ACC112 (cell line): Measurements from ENCODE around the gene KDELR3.

Experiments used
- H2AFZ ChIP-seq: fragments of 200-600 bp; sonication (generic); one replicate; pipeline ENCODE4 v1.6.0; 2017; ENCODE audit warnings: antibody characterized with exemption, low read length; ENCODE audit not compliant: unreplicated experiment
- H3K27ac ChIP-seq: fragments of 200-600 bp; sonication (generic); 2 replicates; pipeline ENCODE4 v1.5.1; 2014; ENCODE audit warnings: low read depth, mild to moderate bottlenecking, antibody characterized with exemption, low read length, moderate library complexity
- H3K27me3 ChIP-seq: fragments of 200-600 bp; sonication (generic); 2 replicates; pipeline ENCODE4 v1.6.1; 2014; ENCODE audit warnings: mild to moderate bottlenecking, antibody characterized with exemption, low read length, moderate library complexity, mixed read lengths; ENCODE audit not compliant: insufficient read depth
- H3K36me3 ChIP-seq: fragments of 200-600 bp; sonication (generic); 2 replicates; pipeline ENCODE4 v1.6.1; 2016; ENCODE audit warnings: mild to moderate bottlenecking, antibody characterized with exemption, low read length, moderate library complexity, mixed read lengths; ENCODE audit not compliant: insufficient read depth
- H3K4me1 ChIP-seq: fragments of 200-600 bp; sonication (generic); one replicate; pipeline ENCODE4 v1.6.1; 2016; ENCODE audit warnings: low read length, mixed read lengths; ENCODE audit not compliant: insufficient read depth, unreplicated experiment, control insufficient read depth
- H3K4me3 ChIP-seq: fragments of 200-600 bp; sonication (generic); 2 replicates; pipeline ENCODE4 v1.5.1; 2014; ENCODE audit warnings: mild to moderate bottlenecking, low read depth, low read length
- H3K79me2 ChIP-seq: fragments of 200-600 bp; sonication (generic); one replicate; pipeline ENCODE4 v1.6.0; 2016; ENCODE audit warnings: low read length; ENCODE audit not compliant: control insufficient read depth, unreplicated experiment, insufficient read depth

Gene KDELR3

GRCh38 chr22:38427940-38428339 is 40.0 kb upstream of the KDELR3 start:
- no peak overlapping the region for H2AFZ ChIP-seq
- no peaks in the 10 kb centered on the region for H3K79me2 ChIP-seq
- H3K27ac ChIP-seq, result no peak overlapping the region
- H3K27me3 ChIP-seq, result no peaks in the 10 kb centered on the region
- H3K4me3 ChIP-seq, result no peak overlapping the region
- H3K36me3 ChIP-seq, result no peaks in the 10 kb centered on the region
- H3K4me1 ChIP-seq, result no peaks in the 10 kb centered on the region

GRCh38 chr22:38428714-38429113 is 39.2 kb upstream of the KDELR3 start:
- H3K4me3 ChIP-seq, result no peak overlapping the region
- H3K36me3 ChIP-seq, result no peaks in the 10 kb centered on the region
- no peak overlapping the region for H3K27ac ChIP-seq
- H2AFZ ChIP-seq, result no peak overlapping the region
- H3K4me1 ChIP-seq, result no peaks in the 10 kb centered on the region
- H3K27me3 ChIP-seq, result no peaks in the 10 kb centered on the region
- H3K79me2 ChIP-seq, result no peaks in the 10 kb centered on the region

- no peak overlapping the region for H3K27ac ChIP-seq
- no peaks in the 10 kb centered on the region for H3K36me3 ChIP-seq
- no peaks in the 10 kb centered on the region for H3K4me1 ChIP-seq
- H3K79me2 ChIP-seq, result no peaks in the 10 kb centered on the region
- H3K27me3 ChIP-seq, result no peaks in the 10 kb centered on the region
- no peak overlapping the region for H3K4me3 ChIP-seq
- H2AFZ ChIP-seq, result no peak overlapping the region
Measured at GRCh38 chr22:38429499-38430068, 38.3 kb upstream of the KDELR3 start.

GRCh38 chr22:38431266-38432010 is 36.5 kb upstream of the KDELR3 start:
- Histone ChIP-seq H3K79me2 (no peaks in the 10 kb centered on the region), H3K36me3 (no peaks in the 10 kb centered on the region)

GRCh38 chr22:38432264-38432663 is 35.6 kb upstream of the KDELR3 start:
- H3K4me1 ChIP-seq, result no peaks in the 10 kb centered on the region
- H3K36me3 ChIP-seq, result no peaks in the 10 kb centered on the region
- no peak overlapping the region for H3K27ac ChIP-seq
- H2AFZ ChIP-seq, result no peak overlapping the region
- H3K4me3 ChIP-seq, result no peak overlapping the region
- H3K79me2 ChIP-seq, result no peaks in the 10 kb centered on the region
- H3K27me3 ChIP-seq, result no peaks in the 10 kb centered on the region

More at GRCh38 chr22:38431266-38432010, 36.5 kb upstream of the KDELR3 start:
- H3K4me1 ChIP-seq, result no peaks in the 10 kb centered on the region
- H3K27me3 ChIP-seq, result no peaks in the 10 kb centered on the region
- no peak overlapping the region for H2AFZ ChIP-seq
- H3K4me3 ChIP-seq, result no peak overlapping the region
- no peak overlapping the region for H3K27ac ChIP-seq

- Histone ChIP-seq H2AFZ (no peak overlapping the region), H3K27me3 (no peaks in the 10 kb centered on the region), H3K27ac (no peak overlapping the region), H3K4me1 (no peaks in the 10 kb centered on the region), H3K36me3 (no peaks in the 10 kb centered on the region), H3K4me3 (no peak overlapping the region), H3K79me2 (no peaks in the 10 kb centered on the region)
Measured at GRCh38 chr22:38433871-38434270, 34.0 kb upstream of the KDELR3 start.

- Histone ChIP-seq H3K27me3 (no peaks in the 10 kb centered on the region), H3K27ac (no peak overlapping the region), H2AFZ (no peak overlapping the region), H3K36me3 (no peaks in the 10 kb centered on the region), H3K79me2 (no peaks in the 10 kb centered on the region), H3K4me1 (no peaks in the 10 kb centered on the region), H3K4me3 (no peak overlapping the region)
Measured at GRCh38 chr22:38435010-38435409, 32.9 kb upstream of the KDELR3 start.

- H3K4me3 ChIP-seq, result no peak overlapping the region
- H3K27me3 ChIP-seq, result no peaks in the 10 kb centered on the region
- H3K36me3 ChIP-seq, result no peaks in the 10 kb centered on the region
- H3K79me2 ChIP-seq, result no peaks in the 10 kb centered on the region
- H2AFZ ChIP-seq, result no peak overlapping the region
- H3K27ac ChIP-seq, result no peak overlapping the region
- H3K4me1 ChIP-seq, result no peaks in the 10 kb centered on the region
Measured at GRCh38 chr22:38435965-38436364, 31.9 kb upstream of the KDELR3 start.

GRCh38 chr22:38436629-38437395 is 31.1 kb upstream of the KDELR3 start:
- Histone ChIP-seq H3K4me1 (no peaks in the 10 kb centered on the region), H3K27ac (no peak overlapping the region), H3K4me3 (no peak overlapping the region), H3K27me3 (no peaks in the 10 kb centered on the region), H3K36me3 (no peaks in the 10 kb centered on the region), H2AFZ (no peak overlapping the region), H3K79me2 (no peaks in the 10 kb centered on the region)

- Histone ChIP-seq H3K79me2 (no peaks in the 10 kb centered on the region), H3K27ac (no peak overlapping the region), H3K36me3 (no peaks in the 10 kb centered on the region), H3K27me3 (no peaks in the 10 kb centered on the region), H3K4me1 (no peaks in the 10 kb centered on the region), H3K4me3 (no peak overlapping the region), H2AFZ (no peak overlapping the region)
Measured at GRCh38 chr22:38437416-38437815, 30.5 kb upstream of the KDELR3 start.
